ENCODE measurements around the gene F10. TPM values are rescaled to one million over a fixed set of nuclear protein-coding genes. Genes with fewer than 3 reads are reported as not detected.

F10 gene
- total and polyA plus RNA-seq, 10 donors, result 1.6 to 6.4 (median 2.9) TPM

DNA sequence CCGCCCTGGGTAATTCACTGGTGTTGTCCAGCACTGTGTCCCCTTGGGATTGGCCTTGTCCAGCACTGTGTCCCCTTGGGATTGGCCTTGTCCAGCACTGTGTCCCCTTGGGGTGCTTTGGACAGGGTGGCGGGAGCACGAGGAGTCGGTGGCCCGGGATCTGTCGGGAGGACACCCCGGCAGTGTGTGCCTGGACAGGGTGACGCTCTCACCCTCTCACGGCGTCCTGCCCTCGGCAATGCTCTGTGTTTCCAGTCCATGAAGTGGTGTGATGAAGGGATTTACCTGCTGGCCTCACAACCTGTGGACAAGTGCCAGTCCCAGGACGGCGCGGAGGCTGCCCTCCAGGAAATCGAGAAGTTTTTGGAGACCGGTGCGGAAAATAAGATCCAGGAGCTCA, 46.9 kb upstream of the F10 start:
- WGBS, 5 donors, result 94 to 98% (median 96%) methylated on average over 11 to 17 of the region's 17 CpGs
- H3K36me3 ChIP-seq, result peaks cover 0 to 40% (median 0%) of the 10 kb centered on the region in 6 donors

DNA sequence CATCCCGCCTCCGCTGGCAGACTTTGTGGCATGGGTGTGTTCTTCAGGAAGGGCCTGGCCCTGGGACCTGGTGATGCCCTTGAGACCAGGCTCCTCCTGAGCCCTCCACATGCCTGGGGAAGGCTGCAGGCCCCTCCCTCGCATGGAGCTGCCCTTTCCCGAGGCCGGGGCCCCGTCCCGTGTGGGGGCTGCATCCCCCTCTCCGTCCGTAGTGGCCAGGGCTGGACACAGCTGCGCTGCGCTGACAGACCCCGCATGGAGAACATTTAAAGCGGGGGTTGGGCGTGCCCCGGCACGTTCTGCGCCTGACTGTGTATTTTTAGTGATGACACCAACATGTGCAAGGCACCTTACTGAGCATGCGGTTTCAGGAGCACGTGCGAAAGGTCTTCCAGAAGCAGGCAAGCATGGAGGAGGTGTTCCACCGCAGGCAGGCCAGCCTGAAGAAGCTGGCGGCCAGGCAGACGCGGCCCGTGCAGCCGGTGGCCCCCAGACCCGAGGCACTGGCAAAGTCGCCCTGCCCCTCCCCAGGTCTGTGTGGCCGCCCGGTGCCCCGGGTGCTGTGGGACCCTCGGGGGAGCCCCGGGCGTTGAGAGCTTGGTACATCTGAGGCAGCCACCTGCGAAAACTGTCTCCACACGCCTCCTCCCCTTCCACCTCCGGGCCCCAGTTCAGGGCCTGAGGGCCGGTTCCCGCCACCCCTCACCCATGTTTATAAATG, 45.8 kb upstream of the F10 start:
- H3K4me1 ChIP-seq, result peaks cover 0 to 14% (median 3%) of the 10 kb centered on the region in 6 donors
- 84 to 90% (median 89%) methylated on average over 29 to 39 of the region's 39 CpGs for WGBS, 5 donors
- H3K27ac ChIP-seq, result no peak overlapping the region
- no peaks in the 10 kb centered on the region for H3K27me3 ChIP-seq (replicated peaks in 1 of 7)
- H3K9me3 ChIP-seq, result peaks cover 0 to 8% (median 0%) of the 10 kb centered on the region in 8 donors
- H3K4me3 ChIP-seq, result no peak overlapping the region
- peak; percentile 74 for DNase-seq
- peaks cover 0 to 38% (median 0%) of the 10 kb centered on the region in 6 donors for H3K36me3 ChIP-seq
- intact Hi-C loops (cut with DNase I; ENCODE audit: low total_unique reads), result no loop called here
- TF ChIP-seq, protein P1, sequence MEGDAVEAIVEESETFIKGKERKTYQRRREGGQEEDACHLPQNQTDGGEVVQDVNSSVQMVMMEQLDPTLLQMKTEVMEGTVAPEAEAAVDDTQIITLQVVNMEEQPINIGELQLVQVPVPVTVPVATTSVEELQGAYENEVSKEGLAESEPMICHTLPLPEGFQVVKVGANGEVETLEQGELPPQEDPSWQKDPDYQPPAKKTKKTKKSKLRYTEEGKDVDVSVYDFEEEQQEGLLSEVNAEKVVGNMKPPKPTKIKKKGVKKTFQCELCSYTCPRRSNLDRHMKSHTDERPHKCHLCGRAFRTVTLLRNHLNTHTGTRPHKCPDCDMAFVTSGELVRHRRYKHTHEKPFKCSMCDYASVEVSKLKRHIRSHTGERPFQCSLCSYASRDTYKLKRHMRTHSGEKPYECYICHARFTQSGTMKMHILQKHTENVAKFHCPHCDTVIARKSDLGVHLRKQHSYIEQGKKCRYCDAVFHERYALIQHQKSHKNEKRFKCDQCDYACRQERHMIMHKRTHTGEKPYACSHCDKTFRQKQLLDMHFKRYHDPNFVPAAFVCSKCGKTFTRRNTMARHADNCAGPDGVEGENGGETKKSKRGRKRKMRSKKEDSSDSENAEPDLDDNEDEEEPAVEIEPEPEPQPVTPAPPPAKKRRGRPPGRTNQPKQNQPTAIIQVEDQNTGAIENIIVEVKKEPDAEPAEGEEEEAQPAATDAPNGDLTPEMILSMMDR (IDR thresholded peaks at IDR 0.05 in 8 of 11, conservative IDR thresholded peaks at IDR 0.05 in 3 of 11), result no peak
- TF ChIP-seq POLR2AphosphoS5 (IDR thresholded peaks at IDR 0.05), result peak in 1 of 3 donors; percentile 40

More for the DNA sequence above, 46.9 kb upstream of the F10 start:
- H3K9me3 ChIP-seq, result peaks cover 0 to 12% (median 0%) of the 10 kb centered on the region in 8 donors
- H3K4me1 ChIP-seq, result peaks cover 0 to 14% (median 3%) of the 10 kb centered on the region in 6 donors
- H3K27ac ChIP-seq, result no peak overlapping the region
- TF ChIP-seq POLR2AphosphoS5 (IDR thresholded peaks at IDR 0.05) (no peak), POLR2A (IDR thresholded peaks at IDR 0.05) (no peak)
- intact Hi-C loops (cut with DNase I; ENCODE audit: low total_unique reads), result no loop called here
- peak; percentile 56 for DNase-seq
- no peak overlapping the region for H3K4me3 ChIP-seq
- H3K27me3 ChIP-seq (replicated peaks in 1 of 7), result no peaks in the 10 kb centered on the region

DNA sequence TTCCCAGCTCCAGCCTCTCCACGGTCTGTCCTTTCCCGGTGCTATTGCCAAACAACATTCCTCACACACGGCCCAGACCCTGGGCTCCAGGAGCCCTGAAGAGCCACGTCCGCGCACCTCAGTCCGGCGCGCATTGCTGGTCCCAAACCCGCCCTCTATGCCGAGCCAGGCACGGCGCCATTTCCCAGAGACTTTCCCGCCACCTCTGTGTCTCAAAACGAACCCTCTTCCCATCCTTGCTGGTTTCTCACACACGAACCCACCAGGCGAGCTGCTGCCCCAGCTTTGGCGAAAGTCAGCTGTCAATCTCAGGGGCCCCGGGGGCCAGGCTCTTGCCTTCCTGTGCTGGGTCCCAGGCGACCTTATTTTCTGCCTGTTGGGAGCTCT, 45.0 kb upstream of the F10 start:
- Histone ChIP-seq H3K4me1 (peaks cover 0 to 14% (median 3%) of the 10 kb centered on the region in 6 donors), H3K36me3 (peaks cover 0 to 38% (median 0%) of the 10 kb centered on the region in 6 donors), H3K4me3 (no peak overlapping the region), H3K27ac (no peak overlapping the region), H3K9me3 (peaks cover 0 to under 1% (median 0%) of the 10 kb centered on the region in 8 donors), H3K27me3 (replicated peaks in 1 of 7) (no peaks in the 10 kb centered on the region)
- WGBS, 5 donors, result 85 to 93% (median 89%) methylated on average over 20 of the region's 20 CpGs
- intact Hi-C loops (cut with DNase I; ENCODE audit: low total_unique reads), result no loop called here
- TF ChIP-seq, protein P1 (IDR thresholded peaks at IDR 0.05 in 8 of 11, conservative IDR thresholded peaks at IDR 0.05 in 3 of 11), result no peak
- TF ChIP-seq POLR2AphosphoS5 (IDR thresholded peaks at IDR 0.05) (no peak), POLR2A (IDR thresholded peaks at IDR 0.05) (no peak)
- peak; percentile 52 for DNase-seq

- Histone ChIP-seq H3K9me3 (no peaks in the 10 kb centered on the region), H3K27ac (no peak overlapping the region), H3K4me3 (no peak overlapping the region), H3K27me3 (replicated peaks in 1 of 7) (no peaks in the 10 kb centered on the region), H3K4me1 (peaks cover 0 to 14% (median 3%) of the 10 kb centered on the region in 6 donors), H3K36me3 (peaks cover 0 to 38% (median 0%) of the 10 kb centered on the region in 6 donors)
- intact Hi-C loops (cut with DNase I; ENCODE audit: low total_unique reads), result no loop called here
- 90 to 95% (median 93%) methylated on average over 35 to 42 of the region's 42 CpGs for WGBS, 5 donors
- TF ChIP-seq POLR2AphosphoS5 (IDR thresholded peaks at IDR 0.05), result no peak
- no peak for TF ChIP-seq POLR2A (IDR thresholded peaks at IDR 0.05)
- TF ChIP-seq, protein P1 (IDR thresholded peaks at IDR 0.05 in 8 of 11, conservative IDR thresholded peaks at IDR 0.05 in 3 of 11), result no peak
- DNase-seq, result peak; percentile 62
Observed at GRCh38 chr13:113077953-113078901, 44.4 kb upstream of the F10 start.
